Stimulated activated CD4-positive, alpha-beta T cell treated with anti-CD3 and anti-CD28 coated beads, Interleukin-1b, Interleukin-23, amount 100 ng/mL, for 1 hour (primary cell): ENCODE data around the gene GNMT.
"Not testable (repeated sequence)": the region's sequence is repeated elsewhere in the genome, so short reads cannot be mapped to it uniquely, and the experiment has no call there.

Experiments used
- DNase-seq, 2 donors: peaks; one replicate each; pipeline ENCODE4 v3.0.0-alpha.2; 2020; ENCODE audit warnings: low read depth in 2 of 2

Gene GNMT

DNA sequence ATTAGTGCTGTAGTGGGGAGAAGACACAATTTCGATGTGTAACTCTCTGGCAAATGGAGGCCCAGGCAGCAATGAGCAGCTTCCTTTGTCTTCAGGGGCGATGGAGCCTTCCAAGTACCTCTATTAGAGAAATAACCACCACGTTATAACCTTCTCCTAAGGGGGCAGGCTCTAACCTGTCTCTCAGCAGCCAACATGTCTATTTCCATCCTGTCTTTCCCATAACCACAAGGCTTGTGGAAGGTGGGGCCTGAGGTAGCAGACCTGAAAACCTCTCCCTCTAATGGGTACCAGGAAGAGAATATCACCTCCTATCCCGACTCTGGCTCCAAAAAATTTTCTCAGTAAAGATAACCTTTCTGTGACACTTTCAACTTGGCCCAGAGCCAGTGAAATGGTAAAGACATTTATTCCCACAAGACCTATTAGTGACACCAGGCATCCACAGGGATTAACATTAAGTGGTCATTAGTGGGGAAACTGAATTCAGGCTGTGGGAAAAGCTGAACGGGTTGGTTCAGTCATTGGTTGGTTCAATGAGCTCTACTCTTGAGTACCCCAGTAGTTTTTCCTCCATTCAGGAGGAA lies 14.5 kb downstream of the GNMT start:
- DNase-seq, result no peak

DNA sequence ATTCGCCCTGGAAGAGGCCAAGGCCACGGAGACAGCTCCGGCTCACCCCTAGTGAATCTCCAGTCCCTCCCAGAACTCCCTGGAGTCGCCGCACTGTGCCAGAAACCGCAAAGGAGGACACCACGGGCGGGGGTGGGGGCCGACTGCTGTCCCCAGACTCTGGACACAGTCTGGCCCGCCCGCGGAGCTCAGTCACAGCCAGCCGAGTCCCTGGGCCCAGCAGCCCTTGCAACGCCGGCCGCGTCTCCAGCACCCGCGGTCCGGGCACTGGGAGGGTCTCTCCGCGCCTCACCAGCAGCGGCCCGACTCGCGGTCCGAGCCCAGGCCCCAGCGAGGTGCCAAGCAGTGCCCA lies 17.9 kb downstream of the GNMT start:
- no peak for DNase-seq

DNA sequence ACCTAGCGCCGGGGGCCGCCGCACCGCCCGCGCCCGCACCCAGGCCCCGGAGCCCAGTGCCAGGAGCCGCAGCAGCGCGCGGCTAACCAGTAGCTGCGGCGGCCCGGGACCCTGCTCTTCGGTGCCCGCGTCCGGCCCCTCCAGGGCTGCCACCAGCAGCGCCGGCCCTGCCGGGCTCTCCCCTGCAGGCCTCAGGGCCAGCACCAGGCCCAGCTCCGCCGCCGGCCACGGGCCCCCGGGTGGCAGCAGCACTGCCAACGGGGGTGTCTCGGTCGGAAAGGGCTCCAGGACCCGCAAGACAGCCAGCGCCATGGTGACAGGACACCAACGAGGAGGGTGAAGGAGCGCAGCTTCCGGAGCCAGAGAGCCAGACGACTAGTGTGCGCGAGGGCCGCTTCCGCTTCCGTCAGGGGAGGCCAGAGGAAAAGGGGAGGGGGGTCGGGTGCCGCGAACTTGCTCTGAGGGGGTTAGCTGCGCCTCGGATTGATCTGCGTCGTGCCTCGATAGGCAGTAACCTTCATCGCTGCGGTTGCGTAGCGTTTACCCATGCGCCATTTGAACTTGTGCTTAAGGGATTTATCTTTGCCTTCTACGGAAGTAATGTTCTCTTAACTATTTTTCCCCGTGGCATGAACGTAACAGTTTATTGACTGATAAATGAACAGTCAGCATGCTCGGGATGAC lies 18.4 kb downstream of the GNMT start, which contains the start of gene PEX6:
PEX6 (minus strand) TSS at position 343 of the 684 bp plus-strand sequence; CDS start at position 312, 31 bp downstream.
- DNase-seq, result peak; percentile 62 to 76

DNA sequence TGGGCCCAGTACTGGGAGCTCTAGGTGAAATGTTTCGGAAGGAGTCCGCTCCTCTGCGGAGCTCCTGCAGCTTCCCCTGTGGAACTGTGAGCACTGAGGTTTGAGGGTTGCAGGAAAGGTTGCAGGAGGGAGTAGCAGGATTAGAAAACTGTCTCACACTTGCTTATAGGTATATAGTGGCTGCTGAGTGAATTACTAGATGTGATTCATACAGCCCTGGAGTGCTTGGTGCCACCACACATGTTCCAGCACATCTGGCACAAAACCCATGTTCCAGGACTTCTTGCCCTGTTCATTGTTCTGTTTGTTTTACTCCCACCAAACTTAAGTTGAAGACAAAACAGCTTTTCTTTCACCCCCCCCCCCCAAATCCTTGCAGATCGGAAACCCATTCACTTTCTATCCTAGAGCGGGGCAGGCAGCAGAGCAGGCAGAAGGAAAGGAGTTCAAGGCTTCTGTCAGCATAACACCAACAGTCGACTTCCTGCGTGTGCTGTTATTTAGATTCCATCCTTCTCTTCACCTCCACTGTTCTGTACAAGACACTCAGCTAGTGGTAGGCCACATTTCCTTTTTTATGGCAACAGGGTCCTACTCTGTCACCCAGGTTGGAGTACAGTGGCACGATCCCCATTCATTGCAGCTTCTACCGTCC lies 19.1 kb downstream of the GNMT start:
- no peak for DNase-seq

DNA sequence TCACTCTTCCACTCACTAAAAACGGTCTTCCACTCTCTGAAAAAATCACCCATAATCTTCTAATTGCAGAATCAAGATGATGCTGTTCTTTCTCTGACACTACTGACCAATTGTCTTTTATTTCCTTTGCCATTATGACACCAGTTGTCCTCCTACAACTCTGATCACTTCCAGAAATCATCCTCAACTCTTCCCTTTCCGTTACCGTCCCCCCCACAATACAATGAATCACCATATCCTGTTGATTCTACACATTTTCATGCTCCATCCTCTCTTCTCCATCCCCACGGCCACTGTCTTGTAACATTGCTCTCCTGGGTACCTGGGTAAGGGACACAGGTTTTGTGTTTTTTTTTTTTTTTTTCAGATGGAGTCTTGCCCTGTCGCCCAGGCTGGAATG lies 21.3 kb downstream of the GNMT start:
- no peak for DNase-seq

DNA sequence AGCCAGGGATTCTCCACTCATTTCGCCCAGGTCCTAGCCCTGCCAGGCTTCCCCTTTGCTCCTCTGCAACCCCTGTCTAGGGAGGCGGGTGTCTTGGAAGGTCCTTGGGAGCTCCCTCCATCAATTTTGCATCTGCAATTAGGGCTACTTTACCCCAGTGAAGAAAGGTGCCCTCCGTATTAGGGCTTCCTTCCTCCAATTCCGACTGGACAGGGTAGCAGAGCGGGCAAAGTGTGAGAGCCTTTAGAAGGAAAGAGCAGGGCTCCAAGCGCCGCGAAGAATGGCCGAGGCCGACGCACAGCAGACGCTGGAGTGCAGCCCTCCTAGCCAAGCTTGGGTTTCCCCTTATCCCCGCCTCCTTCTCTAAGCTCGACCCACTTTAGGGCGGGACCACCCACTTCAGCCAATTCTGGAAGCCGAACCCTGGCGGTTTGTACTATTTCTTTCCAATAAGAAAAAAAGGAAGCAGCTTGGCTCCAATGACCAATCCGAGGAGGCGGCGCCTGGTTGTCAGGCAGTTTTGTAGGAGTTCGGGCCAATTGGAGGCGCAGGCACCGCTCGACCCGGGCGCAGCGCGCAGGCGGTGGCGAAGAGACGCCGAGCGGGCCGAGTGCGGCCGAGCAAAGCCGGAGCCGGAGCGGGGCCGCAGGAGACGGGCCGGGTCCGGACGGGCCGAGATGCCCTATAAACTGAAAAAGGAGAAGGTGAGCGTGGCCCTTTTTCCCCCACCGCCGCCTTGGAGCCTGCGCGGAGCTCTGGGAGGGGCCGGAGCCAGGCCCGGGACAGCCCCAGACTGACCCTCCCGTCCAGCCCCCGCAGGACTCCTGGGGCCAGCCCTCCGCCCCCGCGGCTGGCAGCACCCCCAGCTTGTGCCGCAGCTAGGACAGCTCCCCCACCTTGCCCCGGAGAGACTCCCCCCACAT lies 23.7 kb downstream of the GNMT start, which contains the start of gene PPP2R5D:
PPP2R5D (plus strand) TSS at position 570 of the 923 bp plus-strand sequence; CDS start at position 678, 108 bp downstream.
- peak; percentile 89 to 91 for DNase-seq

DNA sequence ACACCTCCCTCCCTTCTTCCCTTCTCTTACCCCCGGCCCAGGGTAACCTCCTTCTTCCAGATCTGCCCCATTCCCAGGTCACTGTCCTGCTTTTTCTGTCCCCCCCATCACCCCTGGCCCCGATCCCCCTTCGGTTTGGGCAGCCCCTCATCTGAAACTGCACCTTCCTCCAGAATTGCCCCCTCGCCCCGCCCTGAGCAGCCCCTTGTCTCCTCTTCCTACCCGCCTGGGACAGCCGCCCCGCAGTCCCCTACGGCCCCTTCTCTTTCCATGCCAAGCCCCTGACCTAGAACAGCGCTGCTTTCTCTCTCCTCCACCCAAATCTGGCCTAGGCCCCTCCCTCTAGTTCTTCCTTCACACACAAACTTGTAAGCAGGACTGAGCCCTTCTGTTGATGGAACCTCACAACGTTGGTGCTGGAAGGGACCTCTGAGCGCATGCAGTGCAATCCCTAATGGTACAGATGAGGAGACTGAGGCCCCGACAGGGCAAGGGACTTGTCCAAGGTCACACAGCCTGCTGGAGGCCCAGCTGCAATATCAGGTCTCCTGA lies 24.4 kb downstream of the GNMT start:
- DNase-seq, result no peak

DNA sequence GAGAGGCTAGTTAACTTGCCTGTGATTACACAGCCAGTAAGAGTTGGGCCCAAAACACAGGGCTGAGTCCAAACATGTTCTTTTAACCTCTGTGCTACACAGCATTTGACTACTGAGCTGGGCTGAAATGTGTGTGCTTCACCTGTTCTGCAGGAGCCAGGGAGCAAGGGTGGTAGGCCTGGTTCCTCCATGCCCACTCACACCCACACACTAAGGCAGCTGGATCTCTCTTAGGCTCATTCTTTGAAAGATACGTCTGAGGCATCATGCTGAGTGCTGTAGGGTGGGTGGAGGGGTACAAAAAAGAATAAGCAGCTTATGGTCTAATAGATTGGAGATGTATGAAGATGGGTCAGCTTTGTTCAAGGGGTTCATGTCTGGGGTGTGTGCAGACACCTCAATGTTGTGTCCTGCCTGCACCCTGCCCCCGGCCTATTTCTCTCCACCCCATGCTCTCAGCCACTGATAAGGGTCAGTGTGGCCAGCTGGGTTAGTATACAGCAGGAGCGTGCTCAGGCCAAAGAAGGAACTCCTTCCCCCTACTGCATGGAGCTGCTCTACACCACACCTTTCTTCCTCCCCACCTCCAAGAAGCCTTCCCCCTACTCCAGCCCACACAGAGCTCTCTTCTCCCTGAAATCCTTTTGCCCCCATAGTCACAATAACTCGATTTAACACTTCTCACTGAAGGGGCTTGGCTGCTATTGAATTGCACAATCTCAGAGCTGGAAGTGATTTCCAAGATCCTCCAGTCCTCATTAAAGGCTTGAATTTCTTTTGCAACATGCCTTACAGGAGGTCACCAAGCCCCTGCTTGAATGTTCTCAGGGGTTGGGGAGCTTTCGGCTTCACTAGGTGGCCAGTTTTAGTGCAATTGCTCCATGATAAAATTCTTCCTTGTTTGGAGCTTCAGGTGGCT lies 27.2 kb downstream of the GNMT start:
- no peak for DNase-seq

DNA sequence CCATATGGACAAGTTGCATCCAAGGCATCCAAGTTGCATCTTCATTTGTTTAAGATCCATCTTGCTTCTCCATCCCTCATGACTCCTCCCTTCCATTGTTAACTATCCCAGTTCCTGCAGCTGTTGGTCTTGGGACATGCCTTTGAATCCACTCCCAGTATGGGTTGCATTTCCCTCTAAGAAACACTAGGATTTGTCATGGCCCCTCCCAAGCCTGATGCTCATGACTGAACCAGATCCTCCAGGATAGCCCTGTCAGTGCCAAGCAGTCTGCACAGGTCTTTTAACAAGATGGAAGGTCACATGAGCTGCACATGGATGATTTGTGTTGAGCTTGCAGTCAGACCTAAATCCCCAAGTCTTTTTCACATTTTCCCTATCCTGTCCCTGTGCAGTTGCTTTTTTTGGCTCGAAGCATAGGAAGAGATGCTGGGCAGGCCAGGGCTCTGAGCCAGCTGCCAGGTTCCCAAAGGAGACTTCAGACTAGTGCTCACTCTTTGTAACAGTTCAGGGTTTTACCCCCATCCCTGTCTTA lies 28.0 kb downstream of the GNMT start:
- DNase-seq, result no peak

DNA sequence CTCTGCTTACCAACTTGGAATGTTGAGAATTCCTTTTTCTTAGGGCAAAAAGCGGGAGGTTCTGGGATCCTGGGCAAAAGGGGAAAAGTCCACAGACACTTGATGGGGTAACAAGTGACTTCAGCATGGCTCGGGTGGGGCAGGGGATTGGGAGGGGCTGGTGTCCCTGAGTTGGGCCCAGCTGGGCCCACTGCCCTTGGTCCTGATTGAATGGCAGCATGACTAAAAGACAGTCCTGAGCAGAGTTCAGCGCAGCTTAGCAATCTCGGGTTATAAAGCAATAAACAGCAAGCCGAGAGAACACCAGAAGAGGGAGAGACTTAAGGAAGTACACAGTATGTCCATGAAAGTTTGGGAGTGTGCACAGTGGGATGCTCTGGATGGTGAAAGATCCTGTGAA lies 29.4 kb downstream of the GNMT start:
- DNase-seq, result no peak

DNA sequence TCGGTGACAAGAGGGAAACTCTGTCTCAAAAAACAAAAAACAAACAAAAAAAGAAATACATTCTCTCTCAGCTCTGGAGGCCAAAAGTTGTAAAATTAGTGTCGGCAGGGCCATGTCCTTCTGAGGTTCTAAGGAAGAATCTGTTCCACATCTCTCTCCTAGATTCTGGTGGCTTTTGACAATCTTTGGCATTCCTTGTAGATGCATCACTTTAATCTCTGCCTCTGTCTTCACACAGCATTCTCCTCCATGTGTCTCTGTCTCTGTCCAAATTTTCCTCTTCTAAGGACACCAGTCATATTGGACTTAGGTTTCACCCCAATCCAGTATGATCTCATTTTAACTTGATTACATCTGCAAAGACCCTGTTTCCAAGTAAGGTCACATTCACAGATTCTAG lies 32.9 kb downstream of the GNMT start:
- no peak for DNase-seq

DNA sequence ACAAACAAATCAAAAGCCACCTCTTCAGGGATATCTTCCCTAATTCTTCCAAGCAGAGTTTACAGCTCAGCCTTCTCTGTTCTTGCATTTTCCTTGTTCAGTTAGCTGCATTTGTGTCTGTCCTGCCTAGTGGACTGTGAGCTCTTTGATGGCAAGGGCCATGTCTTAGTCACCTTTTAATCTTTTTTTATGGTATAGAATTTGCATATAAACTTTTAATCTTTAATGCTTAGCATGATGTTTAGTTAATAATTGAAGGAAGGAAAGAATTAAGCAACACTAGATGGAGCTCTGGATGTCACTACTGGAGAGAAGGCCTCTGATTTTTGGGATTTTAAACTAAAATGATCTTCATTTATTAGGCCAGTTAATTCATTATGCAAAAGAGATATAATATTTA lies 36.0 kb downstream of the GNMT start:
- DNase-seq, result no peak

DNA sequence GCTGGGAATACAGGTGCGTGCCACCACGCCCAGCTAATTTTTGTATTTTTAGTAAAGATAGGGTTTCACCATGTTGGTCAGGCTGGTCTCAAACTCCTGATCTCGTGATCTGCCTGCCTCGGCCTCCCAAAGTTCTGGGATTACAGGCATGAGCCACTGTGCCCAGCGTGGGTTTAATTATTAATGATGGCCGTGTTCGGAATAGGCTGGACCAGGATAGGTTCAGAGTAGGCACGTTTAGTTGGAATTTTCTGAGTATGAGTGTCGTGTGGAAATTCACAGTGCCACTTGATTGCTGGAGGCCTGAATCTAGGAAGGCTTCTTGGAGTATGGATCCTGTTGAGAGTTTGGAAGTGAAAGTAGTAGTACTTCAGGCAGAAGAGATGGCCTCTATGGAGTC lies 37.7 kb downstream of the GNMT start:
- DNase-seq, result not testable (repeated sequence)

DNA sequence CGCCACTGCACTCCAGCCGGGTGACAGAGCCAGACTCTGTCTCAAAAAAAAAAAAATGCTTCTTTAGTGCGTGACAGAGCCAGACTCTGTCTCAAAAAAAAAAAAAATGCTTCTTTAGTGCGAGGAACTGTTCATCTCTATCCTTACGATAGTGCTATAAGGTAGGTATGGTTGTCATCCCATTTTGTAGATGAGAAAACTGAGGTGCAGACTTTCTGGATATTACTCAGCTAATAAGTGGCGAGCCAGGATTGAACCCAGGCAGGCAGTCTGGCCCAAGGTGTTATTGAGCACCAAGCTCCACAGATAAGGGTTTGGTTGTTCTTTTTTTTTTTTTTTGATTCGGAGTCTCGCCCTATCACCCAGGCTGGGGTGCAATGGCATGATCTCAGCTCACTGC lies 41.3 kb downstream of the GNMT start:
- DNase-seq, result no peak

DNA sequence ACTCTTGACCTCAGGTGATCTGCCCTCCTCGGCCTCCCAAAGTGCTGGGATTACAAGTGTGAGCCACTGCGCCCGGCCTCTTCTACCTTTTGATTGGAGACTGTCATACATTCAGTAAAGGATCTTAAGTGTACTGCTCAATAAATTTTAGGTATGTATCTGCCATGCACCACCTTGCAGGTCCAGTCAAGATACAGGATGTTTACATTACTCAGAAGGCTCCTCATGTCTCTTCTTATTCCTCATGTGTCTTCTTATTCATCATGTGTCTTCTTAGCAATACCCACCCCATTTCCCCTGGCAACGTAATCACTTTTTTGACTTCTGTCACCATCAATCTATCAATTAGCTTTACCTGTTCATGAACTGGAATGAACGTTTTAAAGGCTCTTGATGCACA lies 45.3 kb downstream of the GNMT start:
- no peak for DNase-seq

DNA sequence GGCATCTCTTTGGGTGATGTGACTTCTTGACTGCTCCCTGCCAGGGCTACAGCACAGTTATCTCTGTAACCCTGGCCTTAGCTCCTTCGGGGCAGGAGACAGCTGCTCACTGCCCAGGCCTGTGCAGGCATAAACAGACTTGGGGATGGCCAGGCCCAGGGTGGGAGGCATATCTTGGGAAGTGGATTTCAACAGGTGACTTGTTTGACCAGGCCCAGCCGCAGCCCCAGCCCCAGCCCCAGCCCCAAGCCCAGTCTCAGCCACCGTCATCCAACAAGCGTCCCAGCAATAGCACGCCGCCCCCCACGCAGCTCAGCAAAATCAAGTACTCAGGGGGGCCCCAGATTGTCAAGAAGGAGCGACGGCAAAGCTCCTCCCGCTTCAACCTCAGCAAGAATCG lies 45.7 kb downstream of the GNMT start:
- DNase-seq, result no peak

DNA sequence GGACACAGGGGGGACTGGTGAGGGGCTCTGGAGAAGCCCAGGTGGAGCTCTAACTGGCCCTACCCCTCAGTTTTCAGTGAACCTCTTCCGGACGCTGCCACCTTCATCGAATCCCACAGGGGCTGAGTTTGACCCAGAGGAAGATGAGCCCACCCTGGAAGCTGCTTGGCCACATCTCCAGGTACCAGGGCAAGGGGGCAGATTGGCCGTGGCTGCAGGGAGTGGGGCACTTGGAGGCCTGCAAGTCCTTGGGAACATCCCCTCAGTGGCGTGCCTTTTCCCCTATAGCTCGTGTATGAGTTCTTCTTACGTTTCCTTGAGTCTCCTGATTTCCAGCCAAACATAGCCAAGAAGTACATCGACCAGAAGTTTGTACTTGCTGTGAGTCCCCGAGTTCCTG lies 46.6 kb downstream of the GNMT start:
- DNase-seq, result no peak

DNA sequence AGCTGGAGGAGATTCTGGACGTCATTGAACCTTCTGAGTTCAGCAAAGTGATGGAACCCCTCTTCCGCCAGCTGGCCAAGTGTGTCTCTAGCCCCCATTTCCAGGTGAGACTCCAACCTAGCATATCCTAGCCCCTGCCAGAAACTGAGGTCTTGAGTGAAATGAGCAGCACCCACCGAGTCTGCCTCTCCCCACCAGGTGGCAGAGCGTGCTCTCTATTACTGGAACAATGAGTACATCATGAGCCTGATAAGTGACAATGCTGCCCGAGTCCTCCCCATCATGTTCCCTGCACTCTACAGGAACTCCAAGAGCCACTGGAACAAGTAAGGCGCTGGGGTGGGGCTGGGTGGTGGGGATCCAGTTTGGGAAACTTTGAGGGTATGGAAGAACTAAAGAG lies 48.6 kb downstream of the GNMT start:
- no peak for DNase-seq

DNA sequence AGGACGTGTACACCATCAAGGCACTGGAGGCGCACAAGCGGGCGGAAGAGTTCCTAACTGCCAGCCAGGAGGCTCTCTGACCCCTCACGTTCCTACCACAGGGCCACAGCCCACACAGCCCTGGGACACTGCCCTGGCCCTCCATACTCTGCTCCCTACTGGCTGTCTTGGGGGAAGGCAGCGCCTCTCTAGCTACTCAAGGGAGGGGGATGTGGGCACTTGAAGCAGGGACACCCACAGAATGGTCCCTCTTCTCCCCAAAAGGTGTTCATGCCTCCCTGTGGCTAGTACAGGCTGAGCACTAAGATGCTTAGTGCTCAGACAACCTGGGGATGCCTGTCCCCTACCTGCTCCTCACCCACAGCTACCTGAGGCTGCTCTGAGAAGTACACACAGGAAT lies 50.7 kb downstream of the GNMT start:
- DNase-seq, result no peak

DNA sequence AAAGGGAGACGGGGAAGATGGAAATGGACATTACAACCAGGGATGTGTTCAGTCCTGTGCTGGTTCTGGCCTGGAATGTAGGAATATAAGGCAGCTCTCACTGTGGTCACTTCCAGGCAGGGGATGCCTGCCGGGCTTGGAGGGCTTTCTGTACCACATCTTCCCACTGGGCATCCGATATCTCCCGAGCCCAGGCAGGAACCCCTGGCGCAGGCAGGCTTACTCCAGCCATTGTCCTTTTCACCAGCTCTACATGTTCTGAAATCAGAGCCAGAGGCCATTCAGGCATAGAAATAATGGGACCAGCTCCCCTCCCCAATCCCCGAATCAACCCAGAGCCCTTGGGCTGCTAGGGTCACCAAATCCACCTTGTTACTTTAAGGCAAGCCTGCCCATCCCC lies 51.8 kb downstream of the GNMT start:
- DNase-seq, result no peak
